Ishikawa (cell line): ENCODE results near the gene COX4I2.

Experiments used
- CEBPB ChIP-seq: IDR thresholded peaks from 2 replicates; pipeline ENCODE4 v1.6.1; 2012
- EP300 ChIP-seq: IDR thresholded peaks from 2 replicates; pipeline ENCODE4 v1.6.1; 2012; ENCODE audit warnings: borderline replicate concordance
- MAX ChIP-seq: IDR thresholded peaks from 2 replicates; pipeline ENCODE4 v1.6.1; 2012
- TAF1 ChIP-seq: IDR thresholded peaks from 2 replicates; pipeline ENCODE4 v1.6.1; 2012; ENCODE audit warnings: low read depth, mild to moderate bottlenecking
- TCF12 ChIP-seq: IDR thresholded peaks from 2 replicates; pipeline ENCODE4 v1.6.1; 2012; ENCODE audit warnings: low read depth

GRCh38 chr20:31675828-31676608 lies 38.3 kb downstream of the COX4I2 start:
- TF ChIP-seq EP300: no peak
- no peak for TF ChIP-seq CEBPB
- TF ChIP-seq TCF12: no peak
- no peak for TF ChIP-seq MAX
- TF ChIP-seq TAF1: no peak
